HEK293 (cell line): ENCODE measurements around the gene PLLP.
A peak's percentile ranks its signal among the peaks of the same experiment; 100 is the strongest.

Experiments used
- CTCF ChIA-PET: fragments of 350-600 bp; formaldehyde crosslinking; extraction: SDS; loops from one replicate; lab custom pipeline; 2021; ENCODE audit warnings: antibody characterized with exemption; lab: Yijun Ruan, JAX
- POLR2A ChIA-PET: fragments of 300-600 bp; formaldehyde crosslinking; extraction: SDS; loops from one replicate; lab custom pipeline; 2020; ENCODE audit warnings: antibody characterized with exemption, inconsistent platforms; lab: Yijun Ruan, JAX
- H3K27ac ChIP-seq: fragments of 200-500 bp; sonication (Bioruptor generic); 2 replicates; pipeline ENCODE4 v1.5.1; 2014; ENCODE audit warnings: low read depth, low read length, control low read depth, inconsistent platforms; ENCODE audit errors: extremely low read depth
- H3K36me3 ChIP-seq, 2 experiments: fragments of 200-500 bp in 1 of 2; sonication (Bioruptor generic) in 1 of 2; 1 replicate in 1 of 2; 2 replicates in 1 of 2; pipeline ENCODE4 v1.5.1; 2014 to 2017; ENCODE audit warnings: inconsistent platforms in 2 of 2, low read length in 2 of 2; ENCODE audit not compliant: control insufficient read depth in 2 of 2, insufficient read depth in 1 of 2
- H3K4me1 ChIP-seq: fragments of 200-500 bp; sonication (Bioruptor generic); 2 replicates; pipeline ENCODE4 v1.5.1; 2014; ENCODE audit warnings: mild to moderate bottlenecking, low read length, inconsistent platforms; ENCODE audit not compliant: control insufficient read depth, insufficient read depth
- H3K4me3 ChIP-seq: 2 replicates; pipeline ENCODE4 v1.5.1; 2011; ENCODE audit warnings: low read depth, mild to moderate bottlenecking, control low read depth, low read length, moderate library complexity
- H3K9me3 ChIP-seq: fragments of 200-500 bp; sonication (Bioruptor generic); 2 replicates; pipeline ENCODE4 v1.5.1; 2014; ENCODE audit warnings: low read depth, low read length, inconsistent platforms; ENCODE audit not compliant: control insufficient read depth, insufficient read depth
- KLF1 ChIP-seq: fragments of 450-650 bp; formaldehyde crosslinking; IDR thresholded peaks from 2 replicates; pipeline ENCODE4 v1.5.1; 2016; ENCODE audit warnings: missing biosample characterization, missing genetic modification characterization
- SCRT1 ChIP-seq: fragments of 450-650 bp; formaldehyde crosslinking; IDR thresholded peaks from 2 replicates; pipeline ENCODE4 v1.5.1; 2016; ENCODE audit warnings: missing biosample characterization, missing genetic modification characterization, borderline replicate concordance
- ZNF239 ChIP-seq: fragments of 450-650 bp; formaldehyde crosslinking; IDR thresholded peaks from 2 replicates; pipeline ENCODE4 v1.5.1; 2016; ENCODE audit warnings: missing biosample characterization, missing genetic modification characterization
- ZNF544 ChIP-seq: fragments of 450-650 bp; formaldehyde crosslinking; IDR thresholded peaks from 2 replicates; pipeline ENCODE4 v1.5.0; 2017; ENCODE audit warnings: missing biosample characterization, missing genetic modification characterization
- ZNF561 ChIP-seq: fragments of 450-650 bp; IDR thresholded peaks from 2 replicates; pipeline ENCODE4 v1.5.1; 2018; ENCODE audit warnings: missing biosample characterization, missing genetic modification characterization, borderline replicate concordance
- ZNF658 ChIP-seq: fragments of 450-650 bp; formaldehyde crosslinking; IDR thresholded peaks from 2 replicates; pipeline ENCODE4; 2016; ENCODE audit warnings: missing biosample characterization, missing genetic modification characterization
- ZNF660 ChIP-seq: fragments of 450-650 bp; IDR thresholded peaks from 2 replicates; pipeline ENCODE4 v1.5.1; 2018; ENCODE audit warnings: missing biosample characterization, mild to moderate bottlenecking, missing genetic modification characterization
- ZSCAN30 ChIP-seq: fragments of 450-650 bp; IDR thresholded peaks from 2 replicates; pipeline ENCODE4 v1.5.1; 2018; ENCODE audit warnings: missing biosample characterization, mild to moderate bottlenecking, missing genetic modification characterization, moderate library complexity
- TF ChIP-seq, protein P1 (sequence below): fragments of 450-650 bp; formaldehyde crosslinking; IDR thresholded peaks from 2 replicates; pipeline ENCODE4 v1.5.1; 2017; ENCODE audit warnings: missing biosample characterization, missing genetic modification characterization
- TF ChIP-seq, protein P2 (sequence below): fragments of 450-650 bp; formaldehyde crosslinking; IDR thresholded peaks from 2 replicates; pipeline ENCODE4 v1.5.1; 2016; ENCODE audit warnings: missing biosample characterization, missing genetic modification characterization
- TF ChIP-seq, protein P3 (sequence below): fragments of 450-650 bp; formaldehyde crosslinking; IDR thresholded peaks from 2 replicates; pipeline ENCODE4 v1.5.1; 2016; ENCODE audit warnings: missing biosample characterization, missing genetic modification characterization, low read depth
- TF ChIP-seq, protein P4 (sequence below): fragments of 450-650 bp; IDR thresholded peaks from 2 replicates; pipeline ENCODE4 v1.5.1; 2018; ENCODE audit warnings: missing biosample characterization, mild to moderate bottlenecking, missing genetic modification characterization

PLLP gene

DNA sequence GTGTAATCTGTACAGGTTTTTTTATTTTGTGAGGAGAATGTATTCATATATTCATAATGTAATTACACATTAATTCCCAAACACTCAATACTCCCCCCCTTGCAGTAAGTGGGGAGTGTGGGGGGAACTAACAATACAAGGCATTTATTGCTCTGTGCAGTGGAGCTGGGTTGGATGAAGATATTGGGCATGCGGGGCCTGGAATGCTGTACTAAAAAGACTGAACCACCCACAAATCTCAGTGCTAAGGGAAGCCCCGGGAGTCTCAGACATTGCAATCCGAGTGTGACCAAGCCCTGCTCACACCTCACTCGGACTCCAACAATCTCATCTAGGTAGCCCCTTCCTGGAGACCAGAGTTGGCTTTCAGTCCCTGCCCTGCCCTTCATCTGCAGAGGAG is 6.0 kb downstream of the PLLP start:
- H3K36me3 ChIP-seq, result no peaks in the 10 kb centered on the region

DNA sequence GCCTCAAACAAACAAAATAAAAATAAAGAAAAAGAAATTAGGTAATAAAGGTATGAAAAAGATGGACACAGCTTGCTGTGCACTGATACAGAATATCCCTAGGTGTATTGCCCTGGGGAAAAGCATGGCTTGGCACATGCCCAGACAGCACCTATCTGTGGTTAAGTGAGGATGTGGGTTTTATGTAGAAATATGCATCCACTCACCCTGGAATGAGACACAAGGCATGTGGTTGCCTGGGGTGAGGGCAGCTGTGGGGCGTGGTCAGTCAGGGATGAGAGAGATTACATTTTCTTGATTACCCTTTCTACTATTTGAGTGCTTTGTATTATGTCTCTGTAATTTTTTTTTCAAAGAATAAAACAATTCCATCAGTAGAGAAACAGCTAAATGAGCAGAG is 6.9 kb downstream of the PLLP start:
- Histone ChIP-seq H3K4me3 (no peak overlapping the region), H3K27ac (no peak overlapping the region), H3K36me3 (no peaks in the 10 kb centered on the region), H3K9me3 (no peaks in the 10 kb centered on the region), H3K4me1 (no peaks in the 10 kb centered on the region)
- peak; percentile 46; the same call in 1 of the 2 replicates for TF ChIP-seq KLF1 (tag by site-specific recombination)
- TF ChIP-seq ZNF660, result peak; percentile 89
- TF ChIP-seq, protein P1, sequence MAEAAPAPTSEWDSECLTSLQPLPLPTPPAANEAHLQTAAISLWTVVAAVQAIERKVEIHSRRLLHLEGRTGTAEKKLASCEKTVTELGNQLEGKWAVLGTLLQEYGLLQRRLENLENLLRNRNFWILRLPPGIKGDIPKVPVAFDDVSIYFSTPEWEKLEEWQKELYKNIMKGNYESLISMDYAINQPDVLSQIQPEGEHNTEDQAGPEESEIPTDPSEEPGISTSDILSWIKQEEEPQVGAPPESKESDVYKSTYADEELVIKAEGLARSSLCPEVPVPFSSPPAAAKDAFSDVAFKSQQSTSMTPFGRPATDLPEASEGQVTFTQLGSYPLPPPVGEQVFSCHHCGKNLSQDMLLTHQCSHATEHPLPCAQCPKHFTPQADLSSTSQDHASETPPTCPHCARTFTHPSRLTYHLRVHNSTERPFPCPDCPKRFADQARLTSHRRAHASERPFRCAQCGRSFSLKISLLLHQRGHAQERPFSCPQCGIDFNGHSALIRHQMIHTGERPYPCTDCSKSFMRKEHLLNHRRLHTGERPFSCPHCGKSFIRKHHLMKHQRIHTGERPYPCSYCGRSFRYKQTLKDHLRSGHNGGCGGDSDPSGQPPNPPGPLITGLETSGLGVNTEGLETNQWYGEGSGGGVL (tag by site-specific recombination), result no peak
- ChIA-PET CTCF (interaction anchor here (1.0 to 1.6 kb wide), 2 partner anchors 22 to 145 kb away, joined by 3 to 4 read pairs; no protein-coding TSS in a partner anchor), POLR2A (interaction anchor here (0.6 to 1.2 kb wide), 2 partner anchors 12 to 17 kb away, joined by 3 to 4 read pairs; no protein-coding TSS in a partner anchor)

More for the DNA sequence above, 6.0 kb downstream of the PLLP start:
- H3K4me1 ChIP-seq, result no peaks in the 10 kb centered on the region
- no peak overlapping the region for H3K4me3 ChIP-seq
- no peaks in the 10 kb centered on the region for H3K9me3 ChIP-seq
- H3K27ac ChIP-seq, result no peak overlapping the region
- TF ChIP-seq, protein P2, sequence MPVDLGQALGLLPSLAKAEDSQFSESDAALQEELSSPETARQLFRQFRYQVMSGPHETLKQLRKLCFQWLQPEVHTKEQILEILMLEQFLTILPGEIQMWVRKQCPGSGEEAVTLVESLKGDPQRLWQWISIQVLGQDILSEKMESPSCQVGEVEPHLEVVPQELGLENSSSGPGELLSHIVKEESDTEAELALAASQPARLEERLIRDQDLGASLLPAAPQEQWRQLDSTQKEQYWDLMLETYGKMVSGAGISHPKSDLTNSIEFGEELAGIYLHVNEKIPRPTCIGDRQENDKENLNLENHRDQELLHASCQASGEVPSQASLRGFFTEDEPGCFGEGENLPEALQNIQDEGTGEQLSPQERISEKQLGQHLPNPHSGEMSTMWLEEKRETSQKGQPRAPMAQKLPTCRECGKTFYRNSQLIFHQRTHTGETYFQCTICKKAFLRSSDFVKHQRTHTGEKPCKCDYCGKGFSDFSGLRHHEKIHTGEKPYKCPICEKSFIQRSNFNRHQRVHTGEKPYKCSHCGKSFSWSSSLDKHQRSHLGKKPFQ (tag by site-specific recombination), result peak; percentile 47; the same call in 1 of the 2 replicates
- TF ChIP-seq SCRT1 (tag by site-specific recombination), result no peak
- TF ChIP-seq, protein P3, sequence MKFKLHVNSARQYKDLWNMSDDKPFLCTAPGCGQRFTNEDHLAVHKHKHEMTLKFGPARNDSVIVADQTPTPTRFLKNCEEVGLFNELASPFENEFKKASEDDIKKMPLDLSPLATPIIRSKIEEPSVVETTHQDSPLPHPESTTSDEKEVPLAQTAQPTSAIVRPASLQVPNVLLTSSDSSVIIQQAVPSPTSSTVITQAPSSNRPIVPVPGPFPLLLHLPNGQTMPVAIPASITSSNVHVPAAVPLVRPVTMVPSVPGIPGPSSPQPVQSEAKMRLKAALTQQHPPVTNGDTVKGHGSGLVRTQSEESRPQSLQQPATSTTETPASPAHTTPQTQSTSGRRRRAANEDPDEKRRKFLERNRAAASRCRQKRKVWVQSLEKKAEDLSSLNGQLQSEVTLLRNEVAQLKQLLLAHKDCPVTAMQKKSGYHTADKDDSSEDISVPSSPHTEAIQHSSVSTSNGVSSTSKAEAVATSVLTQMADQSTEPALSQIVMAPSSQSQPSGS (tag by site-specific recombination), result no peak
- CTCF ChIA-PET, result interaction anchor here (0.6 to 1.6 kb wide), 2 partner anchors 21 to 428 kb away, joined by 3 to 4 read pairs; no protein-coding TSS in a partner anchor
- POLR2A ChIA-PET, result no interaction called here

DNA sequence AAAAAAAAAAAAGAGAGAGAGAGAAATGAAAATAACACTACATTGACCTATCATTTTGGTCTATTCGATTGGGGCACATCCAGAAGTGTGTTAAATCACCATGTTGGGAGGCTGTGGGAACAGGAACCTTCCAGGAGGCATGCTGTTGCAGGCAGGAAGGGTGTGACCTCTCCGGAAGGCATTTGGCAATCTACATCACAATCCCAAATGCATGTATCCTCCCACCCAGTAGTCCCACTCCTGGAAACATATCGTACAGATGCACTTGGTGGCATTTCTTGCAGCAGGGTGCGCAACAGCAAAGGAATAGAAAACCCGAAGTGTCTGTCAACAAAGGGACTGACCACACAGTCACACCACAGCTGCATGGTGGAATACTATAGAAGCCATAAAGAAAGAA is 7.9 kb downstream of the PLLP start:
- TF ChIP-seq ZNF658 (tag by site-specific recombination), result no peak
- no peak for TF ChIP-seq ZNF561 (tag by site-specific recombination)
- TF ChIP-seq ZNF544 (tag by site-specific recombination), result no peak
- no peak for TF ChIP-seq ZSCAN30
- TF ChIP-seq, protein P4, sequence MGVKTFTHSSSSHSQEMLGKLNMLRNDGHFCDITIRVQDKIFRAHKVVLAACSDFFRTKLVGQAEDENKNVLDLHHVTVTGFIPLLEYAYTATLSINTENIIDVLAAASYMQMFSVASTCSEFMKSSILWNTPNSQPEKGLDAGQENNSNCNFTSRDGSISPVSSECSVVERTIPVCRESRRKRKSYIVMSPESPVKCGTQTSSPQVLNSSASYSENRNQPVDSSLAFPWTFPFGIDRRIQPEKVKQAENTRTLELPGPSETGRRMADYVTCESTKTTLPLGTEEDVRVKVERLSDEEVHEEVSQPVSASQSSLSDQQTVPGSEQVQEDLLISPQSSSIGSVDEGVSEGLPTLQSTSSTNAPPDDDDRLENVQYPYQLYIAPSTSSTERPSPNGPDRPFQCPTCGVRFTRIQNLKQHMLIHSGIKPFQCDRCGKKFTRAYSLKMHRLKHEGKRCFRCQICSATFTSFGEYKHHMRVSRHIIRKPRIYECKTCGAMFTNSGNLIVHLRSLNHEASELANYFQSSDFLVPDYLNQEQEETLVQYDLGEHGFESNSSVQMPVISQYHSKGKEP (tag by site-specific recombination), result 0 out of 2 replicates have a peak, but pooled peaks have one; percentile 24
- no peak for TF ChIP-seq ZNF239 (tag by site-specific recombination)
- POLR2A ChIA-PET, result no interaction called here
- Histone ChIP-seq H3K4me1 (no peaks in the 10 kb centered on the region), H3K4me3 (no peak overlapping the region), H3K27ac (no peak overlapping the region), H3K9me3 (no peaks in the 10 kb centered on the region), H3K36me3 (no peaks in the 10 kb centered on the region)
- CTCF ChIA-PET, result interaction anchor here (0.6 to 1.4 kb wide), 2 partner anchors 24 to 1359 kb away, joined by 3 read pairs; no protein-coding TSS in a partner anchor
